ENCODE measurements around the gene WASL.

Gene WASL

GRCh38 chr7:123792547-123792946 is 43.7 kb upstream of the WASL start:
- Histone ChIP-seq H3K4me1 (ENCODE audit: control insufficient read depth in 1 of 2, insufficient read depth in 1 of 2, low read depth in 1 of 2, low read length in 1 of 2) (peaks cover 0 to under 1% of the 10 kb centered on the region in 2 experiments), H3K36me3 (no peaks in the 10 kb centered on the region), H3K9me3 (no peaks in the 10 kb centered on the region), H3K4me3 (ENCODE audit: low read depth in 1 of 2, low read length in 1 of 2) (no peak overlapping the region), H3K27ac (no peak overlapping the region), H3K27me3 (no peaks in the 10 kb centered on the region)
- TF ChIP-seq CTCF (IDR thresholded peaks at IDR 0.05): no peak

- no peak overlapping the region for H3K27ac ChIP-seq
- H3K4me1 ChIP-seq (ENCODE audit: control insufficient read depth in 1 of 2, insufficient read depth in 1 of 2, low read depth in 1 of 2, low read length in 1 of 2): no peaks in the 10 kb centered on the region
- H3K4me3 ChIP-seq (ENCODE audit: low read depth in 1 of 2, low read length in 1 of 2): no peak overlapping the region
- TF ChIP-seq CTCF (IDR thresholded peaks at IDR 0.05): no peak
- no peaks in the 10 kb centered on the region for H3K36me3 ChIP-seq
- no peaks in the 10 kb centered on the region for H3K27me3 ChIP-seq
- no peaks in the 10 kb centered on the region for H3K9me3 ChIP-seq
Measured at GRCh38 chr7:123791001-123791400, 42.2 kb upstream of the WASL start.

- Histone ChIP-seq H3K36me3 (no peaks in the 10 kb centered on the region), H3K27ac (no peak overlapping the region), H3K9me3 (no peaks in the 10 kb centered on the region), H3K4me1 (ENCODE audit: control insufficient read depth in 1 of 2, insufficient read depth in 1 of 2, low read depth in 1 of 2, low read length in 1 of 2) (no peaks in the 10 kb centered on the region), H3K27me3 (no peaks in the 10 kb centered on the region), H3K4me3 (ENCODE audit: low read depth in 1 of 2, low read length in 1 of 2) (no peak overlapping the region)
- no peak for TF ChIP-seq CTCF (IDR thresholded peaks at IDR 0.05)
Measured at GRCh38 chr7:123789817-123790216, 41.0 kb upstream of the WASL start.

- H3K36me3 ChIP-seq: no peaks in the 10 kb centered on the region
- H3K4me1 ChIP-seq (ENCODE audit: control insufficient read depth in 1 of 2, insufficient read depth in 1 of 2, low read depth in 1 of 2, low read length in 1 of 2): no peaks in the 10 kb centered on the region
- no peak overlapping the region for H3K4me3 ChIP-seq (ENCODE audit: low read depth in 1 of 2, low read length in 1 of 2)
- H3K27ac ChIP-seq: no peak overlapping the region
- H3K9me3 ChIP-seq: no peaks in the 10 kb centered on the region
- H3K27me3 ChIP-seq: no peaks in the 10 kb centered on the region
- no peak for TF ChIP-seq CTCF (IDR thresholded peaks at IDR 0.05)
Measured at GRCh38 chr7:123789206-123789784, 40.5 kb upstream of the WASL start.

- Histone ChIP-seq H3K9me3 (no peaks in the 10 kb centered on the region), H3K27me3 (no peaks in the 10 kb centered on the region), H3K27ac (no peak overlapping the region), H3K4me3 (ENCODE audit: low read depth in 1 of 2, low read length in 1 of 2) (no peak overlapping the region), H3K4me1 (ENCODE audit: control insufficient read depth in 1 of 2, insufficient read depth in 1 of 2, low read depth in 1 of 2, low read length in 1 of 2) (no peaks in the 10 kb centered on the region), H3K36me3 (no peaks in the 10 kb centered on the region)
- no peak for TF ChIP-seq CTCF (IDR thresholded peaks at IDR 0.05)
Measured at GRCh38 chr7:123788584-123788983, 39.8 kb upstream of the WASL start.

Measured in neutrophil (primary cell).